GM18508 (cell line): Measurements from ENCODE around the gene OSBP2.

ENCODE experiments used
- ATAC-seq: cut with Tn5 transposase; IDR thresholded peaks from one replicate; pipeline ENCODE4 v1.9.1; 2021; ENCODE audit warnings: moderate number of reproducible peaks; ENCODE audit not compliant: insufficient read depth, unreplicated experiment

OSBP2 gene

GRCh38 chr22:30801695-30802094 is 107.0 kb downstream of the OSBP2 start:
- ATAC-seq: no peak

- no peak for ATAC-seq
Measured at GRCh38 chr22:30802202-30803166, 107.8 kb downstream of the OSBP2 start.

GRCh38 chr22:30803679-30804078 is 109.0 kb downstream of the OSBP2 start:
- no peak for ATAC-seq

- ATAC-seq: no peak
Measured at GRCh38 chr22:30804626-30805025, 110.0 kb downstream of the OSBP2 start.

GRCh38 chr22:30806391-30806861 is 111.8 kb downstream of the OSBP2 start:
- no peak for ATAC-seq

GRCh38 chr22:30809086-30809485 is 114.4 kb downstream of the OSBP2 start:
- no peak for ATAC-seq

- no peak for ATAC-seq
Measured at GRCh38 chr22:30810105-30810504, 115.4 kb downstream of the OSBP2 start.

- no peak for ATAC-seq
Measured at GRCh38 chr22:30813936-30814335, 119.3 kb downstream of the OSBP2 start.

GRCh38 chr22:30816413-30816812 is 121.7 kb downstream of the OSBP2 start:
- ATAC-seq: no peak

GRCh38 chr22:30821381-30821780 is 126.7 kb downstream of the OSBP2 start:
- ATAC-seq: no peak

- ATAC-seq: no peak
Measured at GRCh38 chr22:30821863-30822215, 127.2 kb downstream of the OSBP2 start.

- ATAC-seq: no peak
Measured at GRCh38 chr22:30822216-30823014, 127.7 kb downstream of the OSBP2 start.

GRCh38 chr22:30823015-30823370 is 128.3 kb downstream of the OSBP2 start:
- ATAC-seq: no peak

- no peak for ATAC-seq
Measured at GRCh38 chr22:30824096-30824495, 129.4 kb downstream of the OSBP2 start.

GRCh38 chr22:30824711-30825110 is 130.0 kb downstream of the OSBP2 start:
- ATAC-seq: no peak

GRCh38 chr22:30825711-30826505 is 131.2 kb downstream of the OSBP2 start:
- no peak for ATAC-seq

GRCh38 chr22:30826670-30827355 is 132.1 kb downstream of the OSBP2 start:
- no peak for ATAC-seq

GRCh38 chr22:30827646-30828045 is 133.0 kb downstream of the OSBP2 start:
- no peak for ATAC-seq

GRCh38 chr22:30828187-30829155 is 133.8 kb downstream of the OSBP2 start:
- ATAC-seq: no peak
